Hematopoietic multipotent progenitor cell (in vitro differentiated cells): ENCODE data around the gene PTPRG. TPM values are rescaled to one million over a fixed set of nuclear protein-coding genes. Genes with fewer than 3 reads are reported as not detected.

Experiments used
- DNase-seq, 3 donors: peaks; one replicate each; pipeline ENCODE4 v3.0.0-alpha.2; 2011 to 2015; ENCODE audit warnings: low read depth in 2 of 3, low spot score in 2 of 3
- total RNA-seq: library from RNA; depleted of rRNA; stranded (reverse); fragments of >200 nt; gene quantifications from one replicate; pipeline ENCODE4 v1.2.3, GENCODE V29; 2012

PTPRG gene
- total RNA-seq, 1 donor, result under 0.01 TPM

DNA sequence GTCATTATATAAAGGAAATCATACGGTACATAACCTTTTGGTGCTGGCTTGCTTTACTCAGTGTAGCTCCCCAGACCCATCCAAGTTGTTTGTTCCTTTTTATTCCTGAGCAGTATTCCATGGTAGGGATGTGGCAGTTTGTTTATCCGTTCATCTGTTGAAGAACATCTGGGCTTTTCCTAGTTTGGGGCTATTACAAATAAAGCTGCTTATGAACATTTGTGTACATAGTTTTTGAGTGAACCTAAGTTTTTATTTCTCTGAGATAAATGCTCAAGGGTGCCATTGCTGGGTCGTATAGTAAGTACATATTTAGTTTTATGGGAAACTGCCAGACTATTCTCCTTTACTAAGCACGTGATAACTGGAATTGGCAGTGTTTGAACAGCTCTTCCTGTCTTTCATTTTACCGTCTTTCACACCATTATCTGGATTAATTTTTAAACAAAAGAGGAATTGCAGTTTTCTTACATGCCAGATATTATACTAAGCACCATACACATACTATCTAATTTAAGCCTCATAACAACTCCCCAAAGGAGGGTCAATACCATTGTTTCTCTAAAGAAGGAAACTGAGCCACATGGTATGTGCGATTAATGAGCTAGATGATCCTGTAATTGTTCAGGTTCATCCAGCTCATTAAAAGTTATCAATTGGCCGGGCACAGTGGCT is 85.6 kb downstream of the PTPRG start:
- DNase-seq, result no peak

DNA sequence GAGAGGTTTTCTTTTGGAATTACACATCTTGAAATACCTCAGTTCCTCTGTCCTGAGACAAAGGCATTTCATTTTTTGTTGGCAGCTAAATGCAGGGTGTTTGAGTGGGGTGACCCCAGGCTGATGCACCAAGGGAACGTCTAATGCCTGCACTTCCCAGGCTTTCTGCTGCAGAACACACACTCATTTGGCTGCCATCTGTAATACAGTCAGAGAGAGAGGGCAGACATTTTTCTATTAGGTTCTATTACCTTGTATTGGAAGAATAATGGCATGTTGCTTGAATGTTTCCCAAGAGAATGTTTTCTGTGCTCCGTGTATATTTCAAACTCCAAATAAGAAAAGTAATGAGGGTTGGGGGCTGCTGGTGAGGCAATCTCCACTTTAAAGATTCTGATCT is 87.1 kb downstream of the PTPRG start:
- DNase-seq, result no peak

DNA sequence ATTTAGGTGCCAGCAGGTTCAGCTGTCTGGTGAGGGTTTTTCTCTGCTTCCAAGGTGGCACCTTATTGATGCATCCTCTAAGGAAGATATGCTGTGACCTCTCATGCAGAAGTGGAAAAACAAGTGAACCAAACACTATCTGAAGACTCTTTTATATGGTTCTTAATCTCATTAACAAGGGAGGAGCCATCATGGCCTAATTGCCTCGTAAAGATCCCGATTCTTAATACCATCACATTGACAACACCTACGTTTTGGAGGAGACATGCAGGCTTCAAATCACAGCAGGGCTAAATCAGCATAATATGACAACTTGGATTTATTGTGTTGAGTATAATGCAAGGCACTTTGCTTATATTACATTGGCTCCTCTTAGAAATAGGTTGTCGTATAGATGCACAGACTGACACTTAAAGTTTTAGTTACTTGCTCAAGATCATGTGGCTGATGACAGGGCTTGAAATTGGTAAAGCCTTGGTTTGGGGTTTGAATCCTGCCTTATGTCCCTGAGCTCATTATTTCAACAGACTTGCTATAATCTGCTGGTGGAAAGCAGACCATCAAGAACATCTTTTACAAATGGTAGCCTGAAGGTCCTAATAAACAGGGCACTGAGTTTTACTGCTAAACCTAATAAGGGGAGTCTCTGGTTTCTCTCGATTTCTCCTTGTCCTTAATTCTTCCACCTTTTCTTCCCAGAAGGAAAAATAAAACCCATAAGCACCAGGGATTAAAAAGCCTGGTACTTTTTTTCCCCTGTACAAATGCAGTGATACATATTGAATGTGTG is 88.2 kb downstream of the PTPRG start:
- no peak for DNase-seq

DNA sequence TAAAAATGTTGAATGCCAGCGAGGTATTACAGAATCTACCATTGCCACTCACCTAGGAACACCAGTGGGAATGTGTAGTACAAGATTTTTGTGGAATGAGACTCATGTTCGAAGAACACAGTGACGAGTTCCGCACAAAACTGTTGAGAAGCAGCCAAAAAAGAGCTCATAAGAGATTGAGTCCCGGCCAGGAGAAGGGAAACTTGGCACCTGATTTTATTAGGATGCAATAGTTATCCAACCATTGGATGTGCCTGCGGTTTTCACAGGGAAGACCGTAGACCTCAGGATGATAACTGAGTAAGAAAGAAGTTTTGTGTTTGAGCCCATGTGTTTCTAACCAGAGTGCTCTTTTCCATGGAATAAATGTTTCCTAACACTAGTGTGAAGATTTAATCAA is 88.9 kb downstream of the PTPRG start:
- DNase-seq, result no peak

DNA sequence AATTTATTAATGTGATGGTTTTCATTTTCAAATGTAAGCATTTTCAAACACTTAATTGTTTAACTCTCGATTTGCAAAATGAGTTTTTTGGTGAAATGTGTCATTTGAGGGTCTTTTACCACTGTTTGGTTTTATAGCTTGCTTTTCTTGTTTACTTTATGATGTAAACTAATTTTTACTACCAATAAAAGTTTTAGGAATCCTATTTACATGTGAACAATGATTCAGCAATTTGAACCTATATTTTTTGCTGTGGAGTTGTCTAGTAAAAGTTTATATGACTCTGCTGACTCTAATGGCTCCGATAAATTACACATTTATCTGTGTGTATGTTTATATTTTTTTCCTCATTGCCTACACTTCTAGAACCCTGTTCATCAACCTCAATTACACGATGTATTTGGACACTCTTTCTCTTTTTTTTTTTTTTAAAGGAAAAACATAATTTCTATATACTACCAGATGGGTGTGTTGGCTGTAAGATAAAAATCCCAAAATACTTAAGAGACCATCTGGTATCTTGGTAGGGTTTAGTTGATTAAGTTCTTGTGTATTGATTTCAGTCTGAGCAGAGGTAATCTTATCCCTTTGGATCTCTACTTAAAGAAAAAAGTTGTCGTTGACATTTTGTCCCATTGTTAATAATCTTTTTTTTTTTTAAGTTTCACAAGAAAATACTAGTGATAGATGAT is 89.5 kb downstream of the PTPRG start:
- no peak for DNase-seq

DNA sequence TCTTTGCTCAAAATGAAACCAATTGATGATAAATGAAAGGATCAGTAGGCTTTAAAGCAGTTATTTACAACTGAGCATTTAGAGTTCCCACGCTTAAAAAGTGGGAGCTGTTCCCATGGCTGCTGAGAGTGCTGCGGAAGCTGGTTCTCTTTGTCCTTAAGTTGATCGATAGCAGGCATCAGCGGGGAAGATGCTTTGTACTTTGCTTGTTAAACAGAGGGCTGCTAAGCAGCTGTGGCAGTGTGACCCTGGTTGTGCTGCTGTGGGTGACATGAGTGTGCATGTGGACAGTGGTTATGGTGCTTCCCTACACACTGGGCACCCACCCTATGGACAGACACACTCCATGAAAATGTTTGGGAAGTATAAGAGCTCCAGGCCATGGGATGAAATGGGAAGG is 96.3 kb downstream of the PTPRG start:
- DNase-seq, result no peak

DNA sequence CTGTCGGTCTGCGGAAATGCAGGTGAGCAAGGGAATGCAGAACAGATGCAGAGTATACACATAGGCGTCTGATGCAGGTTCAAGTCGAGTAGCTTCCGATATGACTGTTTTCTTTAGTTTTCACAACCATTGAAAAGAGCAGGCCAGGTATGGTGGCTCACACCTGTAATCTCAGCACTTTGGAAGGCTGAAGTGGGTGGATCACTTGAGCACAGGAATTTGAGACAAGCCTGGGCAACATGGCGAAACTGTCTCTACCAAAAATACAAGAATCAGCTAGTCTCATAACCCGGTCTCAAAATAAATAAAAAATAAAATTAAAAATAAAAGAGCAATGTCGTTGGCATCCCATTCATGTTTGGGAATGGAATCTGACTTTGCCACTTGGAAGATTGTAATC is 101.5 kb downstream of the PTPRG start:
- no peak for DNase-seq

DNA sequence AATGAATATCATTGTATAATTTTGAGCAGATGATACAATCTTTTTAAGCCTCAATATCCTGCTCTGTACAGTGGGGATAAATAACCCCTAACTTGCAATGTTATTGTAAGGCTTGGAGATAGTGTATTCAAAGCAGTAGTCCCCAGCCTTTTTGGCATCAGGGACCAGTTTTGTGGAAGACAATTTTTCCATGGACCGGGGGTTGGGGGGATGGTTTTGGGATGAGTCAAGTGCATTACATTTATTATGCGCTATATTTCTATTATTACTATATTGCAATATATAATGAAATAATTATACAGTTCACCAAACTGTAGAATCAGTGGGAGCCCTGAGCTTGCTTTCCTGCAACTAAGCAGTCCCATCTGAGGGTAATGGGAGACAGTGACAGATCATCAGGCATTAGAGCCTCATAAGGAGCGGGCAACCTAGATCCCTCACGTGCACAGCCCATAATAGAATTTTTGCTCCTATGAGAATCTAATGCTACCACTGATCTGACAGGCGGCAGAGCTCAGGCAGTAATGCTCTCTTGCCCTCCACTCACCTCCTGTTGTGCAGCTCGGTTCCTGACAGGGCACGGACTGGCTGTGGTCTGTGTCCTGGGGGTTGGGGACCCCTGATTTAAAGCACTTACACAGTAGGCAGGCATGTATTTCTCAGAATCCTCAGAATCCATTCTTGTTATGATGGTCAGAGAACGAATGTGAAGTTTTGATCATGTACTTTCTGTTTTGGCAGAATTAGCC is 102.2 kb downstream of the PTPRG start:
- no peak for DNase-seq

DNA sequence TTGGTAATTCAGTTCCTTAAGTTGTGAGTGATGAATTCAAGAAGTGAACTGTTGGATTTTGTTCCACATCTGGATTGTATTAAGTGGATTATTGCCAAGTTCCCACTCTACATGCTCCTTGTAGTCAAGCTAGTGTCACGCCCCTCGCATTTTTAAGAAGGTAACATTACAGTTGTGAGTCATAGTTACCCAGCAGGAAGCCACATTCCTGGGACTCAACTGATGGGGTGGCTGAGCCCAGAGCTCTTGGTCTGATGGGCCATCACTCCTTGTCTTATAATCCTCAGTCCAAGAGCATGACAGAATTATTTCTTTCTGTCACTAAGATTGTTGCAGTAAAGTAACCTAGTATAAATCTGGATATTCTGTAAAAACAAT is 102.7 kb downstream of the PTPRG start:
- no peak for DNase-seq

DNA sequence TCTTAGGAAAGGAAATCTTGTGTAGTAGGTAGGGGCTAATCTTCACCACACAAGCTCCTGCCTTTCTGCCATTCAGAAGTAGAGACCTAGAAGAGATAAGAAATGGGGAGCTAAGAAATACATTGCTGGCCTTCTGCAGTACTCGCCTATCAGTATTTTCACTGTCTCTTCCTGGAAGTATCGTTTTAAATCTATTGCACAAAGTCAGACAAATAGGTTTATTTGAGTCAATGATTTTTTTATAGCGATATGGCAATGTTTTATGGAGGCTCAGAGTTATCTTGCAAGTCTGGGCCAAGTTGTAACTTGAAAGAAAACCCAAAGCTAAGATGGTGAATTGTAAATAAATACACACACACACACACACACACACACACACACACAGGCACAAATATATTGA is 103.8 kb downstream of the PTPRG start:
- no peak for DNase-seq

DNA sequence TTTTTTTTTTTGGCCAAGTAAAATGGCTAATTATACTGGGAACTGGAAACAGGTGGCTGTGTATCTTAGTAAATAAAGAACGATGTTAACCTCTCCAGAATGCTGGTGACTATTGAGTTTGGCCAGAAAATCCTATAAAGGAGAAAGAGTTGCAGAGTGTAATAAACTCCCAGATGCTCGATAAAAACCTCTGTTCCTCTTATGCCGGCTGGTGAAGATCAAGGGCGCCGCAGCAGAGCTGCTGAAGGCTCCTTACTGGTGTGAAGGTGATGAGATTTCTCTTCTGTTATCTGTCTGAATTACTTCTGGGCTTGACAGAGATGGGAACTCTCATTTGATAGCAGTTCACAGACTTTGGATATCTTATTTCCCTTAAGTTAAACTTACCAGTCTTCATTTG is 104.6 kb downstream of the PTPRG start:
- DNase-seq, result no peak

DNA sequence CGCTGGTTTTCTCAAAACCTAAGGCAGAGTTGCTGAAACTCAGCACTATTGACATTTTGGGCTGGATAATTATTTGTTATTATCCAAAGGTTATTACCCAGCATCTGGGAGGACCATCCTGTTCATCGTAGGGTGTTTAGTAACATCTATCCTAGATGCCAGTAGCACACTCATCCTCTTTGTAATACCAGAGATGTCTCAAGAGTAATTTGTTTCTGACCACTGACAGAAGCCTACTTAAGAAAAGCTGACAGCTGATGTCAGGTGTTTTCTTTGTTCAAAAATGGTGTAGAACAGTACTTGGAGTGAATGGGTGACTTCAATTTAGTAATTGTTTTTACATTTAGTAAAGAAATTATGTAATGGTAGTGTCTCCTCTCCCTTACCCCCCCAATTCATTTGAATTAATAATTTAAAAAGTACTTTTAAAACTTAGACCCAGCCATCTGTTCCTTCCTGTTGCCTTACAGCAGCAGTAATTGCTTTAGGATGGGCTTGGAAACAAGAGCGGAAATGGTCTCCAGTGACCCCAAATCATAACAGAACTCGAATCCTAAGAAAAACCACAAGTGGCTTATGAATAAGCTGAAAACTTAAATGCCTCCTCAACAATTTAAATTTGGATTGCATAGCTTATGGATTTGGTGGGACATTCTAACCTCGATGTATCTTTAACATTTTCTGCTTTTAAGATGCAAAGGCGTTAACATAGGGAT is 105.4 kb downstream of the PTPRG start:
- DNase-seq, result no peak

DNA sequence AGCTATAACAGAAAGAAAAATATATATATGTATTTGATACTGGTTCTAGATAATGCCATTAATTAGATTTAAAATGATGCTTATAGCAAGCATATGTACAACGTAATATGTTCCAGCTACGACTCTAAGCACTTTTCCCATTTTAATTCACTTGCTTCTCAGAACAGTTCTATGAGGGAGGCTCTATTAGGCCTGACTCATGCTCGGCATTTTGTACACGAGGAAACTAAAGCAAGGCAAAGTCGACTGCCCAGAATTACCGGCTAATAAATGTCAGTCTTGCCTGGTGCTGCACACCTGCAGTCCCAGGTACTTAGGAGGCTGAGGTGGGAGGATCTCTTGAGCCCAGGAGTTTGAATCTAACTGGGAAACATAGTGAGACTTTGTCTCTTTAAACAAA is 106.0 kb downstream of the PTPRG start:
- no peak for DNase-seq

DNA sequence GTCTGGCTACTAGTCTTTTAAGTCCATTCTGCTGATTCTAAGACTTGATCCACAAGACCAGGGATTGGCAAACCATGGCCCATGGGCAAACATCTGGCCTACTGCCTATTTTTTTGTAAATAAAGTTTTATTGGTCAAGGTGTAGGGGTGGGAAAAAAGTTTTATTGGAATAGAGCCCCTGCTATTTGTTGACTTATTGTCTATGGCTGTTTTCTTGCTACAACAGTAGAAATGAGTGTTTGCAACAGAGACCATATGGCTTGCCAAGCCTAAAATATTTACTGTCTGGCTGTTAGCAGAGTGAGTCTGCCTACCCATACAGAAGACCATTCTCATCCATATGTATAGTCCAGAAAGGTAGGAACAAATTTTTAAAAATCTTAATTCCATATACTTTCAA is 106.4 kb downstream of the PTPRG start:
- DNase-seq, result no peak

DNA sequence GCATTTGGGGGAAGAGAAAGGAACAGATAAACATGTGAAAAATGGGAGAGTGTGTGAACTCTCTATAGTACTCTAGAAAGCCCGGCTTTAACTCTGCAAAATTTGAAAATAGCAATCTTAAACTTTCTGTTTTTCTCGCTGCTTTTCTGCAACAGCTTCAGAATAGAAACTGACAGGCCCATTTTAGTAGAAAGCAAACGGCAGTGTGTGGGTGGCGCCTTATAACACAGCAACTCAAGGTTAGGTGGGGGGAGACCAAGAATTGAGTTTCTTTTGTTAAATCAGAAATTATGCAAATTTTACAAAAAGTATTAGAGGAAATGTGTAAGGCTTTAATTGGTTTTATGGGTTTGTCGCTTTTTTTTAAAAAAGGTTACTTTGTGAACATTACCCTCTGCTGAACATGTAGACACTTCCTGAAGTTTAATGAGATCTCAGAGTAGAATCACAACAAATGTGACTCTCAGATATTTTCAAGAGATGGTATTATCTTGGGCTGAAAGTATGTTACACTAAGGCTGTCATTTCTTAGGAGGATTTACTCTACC is 107.0 kb downstream of the PTPRG start:
- no peak for DNase-seq

DNA sequence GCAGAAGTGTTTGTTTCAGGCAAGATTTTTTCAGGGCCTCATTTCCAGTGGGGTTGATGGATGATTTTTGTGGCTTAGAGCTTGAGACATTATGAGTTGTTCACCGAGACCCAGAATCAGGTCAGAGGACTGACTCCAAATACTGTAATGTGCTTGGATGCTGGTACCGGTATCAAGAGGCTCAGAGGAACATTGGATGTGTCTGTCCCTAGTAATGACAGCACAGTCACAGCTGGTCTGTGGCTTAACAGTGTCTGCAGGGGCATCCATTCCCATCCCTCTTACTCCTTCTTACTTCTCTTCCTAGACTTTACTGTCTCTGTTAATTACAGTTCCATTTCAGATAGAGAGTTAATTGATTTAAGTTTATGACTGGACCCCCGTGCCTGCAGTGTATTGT is 107.8 kb downstream of the PTPRG start:
- no peak for DNase-seq

DNA sequence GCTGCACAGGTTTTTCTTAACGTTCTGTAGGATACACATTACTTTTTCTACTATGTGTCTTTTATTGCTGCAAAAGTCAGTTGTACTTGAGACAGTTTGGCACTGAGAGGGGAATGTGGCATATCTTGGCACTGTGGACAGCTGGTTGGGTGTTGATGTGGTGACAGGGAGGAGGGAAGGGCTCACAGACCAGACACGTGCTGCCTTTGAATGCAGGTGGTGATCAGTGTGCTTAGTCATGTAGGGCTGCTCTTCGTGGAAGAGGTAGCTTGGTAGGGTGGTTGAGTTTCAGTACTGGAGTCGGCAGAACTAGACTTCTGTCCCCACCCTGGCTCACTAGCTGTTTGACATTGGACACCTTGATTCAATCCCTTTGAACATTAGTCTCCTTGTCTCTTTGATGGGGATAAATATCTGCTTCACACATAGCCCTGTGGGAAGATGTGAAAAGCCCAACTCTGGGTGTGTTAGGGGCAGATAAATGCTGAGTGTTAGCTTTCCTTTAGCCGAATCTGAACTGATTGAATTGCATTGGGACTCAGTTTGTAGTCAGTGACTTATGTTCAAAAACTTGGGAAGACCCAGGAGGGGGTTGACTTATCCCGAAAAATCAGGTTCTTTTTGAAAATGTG is 108.4 kb downstream of the PTPRG start:
- DNase-seq, result no peak

DNA sequence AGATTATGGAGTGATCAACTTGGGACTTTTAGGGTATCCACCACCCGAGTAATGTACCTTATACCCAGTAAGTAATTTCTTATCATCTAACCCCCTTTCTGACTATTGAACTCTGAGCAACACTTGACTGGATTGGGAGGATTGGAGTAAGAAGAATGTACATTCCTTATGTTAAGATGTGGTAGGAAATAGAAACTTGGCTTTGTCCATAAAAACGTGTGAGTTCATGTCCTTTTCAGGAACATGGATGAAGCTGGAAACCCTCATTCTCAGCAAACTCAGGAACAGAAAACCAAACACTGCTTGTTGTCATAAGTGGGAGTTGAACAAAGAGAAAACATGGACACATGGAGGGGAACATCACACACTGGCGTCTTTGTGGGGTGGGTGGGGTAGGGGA is 112.3 kb downstream of the PTPRG start:
- DNase-seq, result no peak

DNA sequence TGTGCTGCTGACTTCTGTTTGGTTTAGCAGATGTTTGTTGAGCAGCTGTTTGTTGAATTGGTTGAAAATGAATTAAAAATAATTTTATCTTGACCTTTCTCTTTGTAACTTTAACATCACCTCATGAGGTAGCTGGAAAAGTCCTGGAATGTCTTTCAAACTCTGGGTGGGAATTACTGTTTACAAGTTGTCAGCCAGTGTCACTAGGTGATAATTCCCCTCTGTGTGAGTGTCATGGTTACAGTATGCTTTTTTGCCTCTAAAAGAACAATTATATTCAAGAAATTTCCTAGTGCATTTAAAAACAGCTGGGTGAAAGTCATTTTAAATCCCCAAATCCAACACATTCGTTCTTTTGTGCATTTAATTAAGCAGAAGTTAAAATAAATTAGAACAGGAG is 113.2 kb downstream of the PTPRG start:
- no peak for DNase-seq

DNA sequence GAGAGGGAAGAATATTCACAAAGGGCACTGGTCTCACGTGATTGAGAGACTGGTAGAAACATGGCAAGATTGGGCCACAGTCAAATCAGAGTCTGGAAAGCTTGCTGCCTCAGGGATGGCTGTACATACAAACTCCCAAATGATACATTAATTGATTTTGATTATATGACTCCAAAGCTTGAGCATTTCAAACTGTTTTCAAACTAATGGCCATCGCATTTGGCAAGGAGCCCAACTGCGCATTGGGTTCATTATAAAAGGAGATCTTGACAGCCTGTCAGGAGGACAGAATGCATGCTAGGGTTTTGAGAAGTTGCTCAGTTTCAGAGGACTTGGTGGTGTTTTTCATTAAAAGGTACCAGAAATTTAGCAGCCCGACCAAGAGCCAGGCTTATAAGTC is 117.7 kb downstream of the PTPRG start:
- no peak for DNase-seq
